Measurements from ENCODE around the gene SMARCA2. TPM values are rescaled to one million over a fixed set of nuclear protein-coding genes. Genes with fewer than 3 reads are reported as not detected.

SMARCA2 gene
- total RNA-seq, 1 donor from 2014 or later = 19.7 TPM

DNA sequence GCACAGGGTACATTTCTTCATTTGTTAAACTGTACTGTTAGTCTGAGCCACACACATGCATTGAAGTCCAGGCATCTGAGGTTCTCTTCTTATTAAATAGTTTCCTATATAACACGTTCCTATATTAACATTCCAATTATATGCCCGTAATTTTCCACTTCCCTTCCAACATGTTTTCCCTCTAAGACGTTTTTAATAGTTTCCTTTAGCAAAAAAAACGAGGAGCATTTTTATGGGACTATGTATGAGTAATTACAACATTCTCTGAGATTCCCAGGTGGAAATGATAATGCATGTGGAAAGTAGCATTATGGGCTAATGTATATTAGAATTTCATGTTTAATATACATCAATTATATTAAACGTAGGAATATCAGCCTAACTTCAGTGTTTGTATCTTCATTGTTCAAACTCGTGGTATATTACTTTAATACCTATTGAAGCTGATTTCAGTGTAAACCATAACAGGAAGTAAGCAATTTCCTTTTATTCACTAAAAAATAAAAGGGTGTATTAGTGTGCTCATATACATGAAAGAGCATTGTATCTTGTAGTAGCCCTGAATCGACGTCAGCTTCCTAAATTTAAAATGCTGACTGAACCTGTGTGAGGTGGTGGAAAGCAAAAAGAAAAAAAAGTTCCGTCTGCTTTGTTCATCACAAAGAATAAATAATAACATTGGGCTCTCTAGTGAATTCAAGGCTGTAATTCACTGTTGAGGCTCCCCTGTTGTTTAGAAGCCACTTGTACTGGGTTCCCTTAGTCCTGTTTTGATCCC, 11.3 kb downstream of the SMARCA2 start:
- no peak for FAIRE-seq
- peaks cover 2% of the 10 kb centered on the region for H3K36me3 ChIP-seq (ENCODE audit: control insufficient read depth, insufficient read depth, low read length)
- no peak overlapping the region for H3K4me3 ChIP-seq (ENCODE audit: low read depth, low read length)
- DNase-seq (ENCODE audit: low read depth) = no peak
- H3K27me3 ChIP-seq (ENCODE audit: control insufficient read depth, insufficient read depth, low read length) = no peaks in the 10 kb centered on the region
- TF ChIP-seq, protein P1, sequence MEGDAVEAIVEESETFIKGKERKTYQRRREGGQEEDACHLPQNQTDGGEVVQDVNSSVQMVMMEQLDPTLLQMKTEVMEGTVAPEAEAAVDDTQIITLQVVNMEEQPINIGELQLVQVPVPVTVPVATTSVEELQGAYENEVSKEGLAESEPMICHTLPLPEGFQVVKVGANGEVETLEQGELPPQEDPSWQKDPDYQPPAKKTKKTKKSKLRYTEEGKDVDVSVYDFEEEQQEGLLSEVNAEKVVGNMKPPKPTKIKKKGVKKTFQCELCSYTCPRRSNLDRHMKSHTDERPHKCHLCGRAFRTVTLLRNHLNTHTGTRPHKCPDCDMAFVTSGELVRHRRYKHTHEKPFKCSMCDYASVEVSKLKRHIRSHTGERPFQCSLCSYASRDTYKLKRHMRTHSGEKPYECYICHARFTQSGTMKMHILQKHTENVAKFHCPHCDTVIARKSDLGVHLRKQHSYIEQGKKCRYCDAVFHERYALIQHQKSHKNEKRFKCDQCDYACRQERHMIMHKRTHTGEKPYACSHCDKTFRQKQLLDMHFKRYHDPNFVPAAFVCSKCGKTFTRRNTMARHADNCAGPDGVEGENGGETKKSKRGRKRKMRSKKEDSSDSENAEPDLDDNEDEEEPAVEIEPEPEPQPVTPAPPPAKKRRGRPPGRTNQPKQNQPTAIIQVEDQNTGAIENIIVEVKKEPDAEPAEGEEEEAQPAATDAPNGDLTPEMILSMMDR (IDR thresholded peaks at IDR 0.05; ENCODE audit: insufficient read depth, low read length, severe bottlenecking) = no peak

DNA sequence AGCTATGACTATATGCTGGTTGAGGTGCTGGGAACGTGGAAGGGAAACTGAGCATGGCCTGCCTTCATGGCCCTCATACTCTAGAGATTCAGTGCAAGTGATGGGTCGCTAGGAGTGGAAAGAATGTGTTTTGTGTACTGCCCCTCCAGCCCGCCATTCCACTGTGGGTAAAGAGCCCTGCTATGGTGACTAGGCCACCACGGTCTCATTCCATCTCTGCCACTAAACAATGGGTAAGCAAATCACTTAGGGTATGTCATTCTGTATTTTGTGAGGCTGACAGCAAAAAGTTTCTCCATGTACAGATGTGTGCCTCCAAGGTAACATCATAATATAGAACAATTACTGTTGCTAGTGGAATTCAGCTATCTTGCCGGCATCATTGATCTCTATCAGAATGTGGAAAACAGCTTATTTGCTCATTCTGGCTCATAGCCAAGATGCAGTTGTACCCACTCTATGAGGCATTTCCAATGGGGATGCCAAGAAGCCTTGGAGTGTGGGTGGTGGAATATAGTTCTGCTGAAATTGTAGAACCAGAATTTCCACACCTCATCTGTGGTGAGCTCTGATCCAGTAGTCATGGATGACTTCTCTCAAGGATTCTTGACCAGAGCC, 12.5 kb downstream of the SMARCA2 start:
- TF ChIP-seq, protein P1 (IDR thresholded peaks at IDR 0.05; ENCODE audit: insufficient read depth, low read length, severe bottlenecking) = no peak
- Histone ChIP-seq H3K4me3 (ENCODE audit: low read depth, low read length) (no peak overlapping the region), H3K27me3 (ENCODE audit: control insufficient read depth, insufficient read depth, low read length) (no peaks in the 10 kb centered on the region), H3K36me3 (ENCODE audit: control insufficient read depth, insufficient read depth, low read length) (peaks cover 2% of the 10 kb centered on the region)
- FAIRE-seq (no peak), DNase-seq (ENCODE audit: low read depth) (no peak)

DNA sequence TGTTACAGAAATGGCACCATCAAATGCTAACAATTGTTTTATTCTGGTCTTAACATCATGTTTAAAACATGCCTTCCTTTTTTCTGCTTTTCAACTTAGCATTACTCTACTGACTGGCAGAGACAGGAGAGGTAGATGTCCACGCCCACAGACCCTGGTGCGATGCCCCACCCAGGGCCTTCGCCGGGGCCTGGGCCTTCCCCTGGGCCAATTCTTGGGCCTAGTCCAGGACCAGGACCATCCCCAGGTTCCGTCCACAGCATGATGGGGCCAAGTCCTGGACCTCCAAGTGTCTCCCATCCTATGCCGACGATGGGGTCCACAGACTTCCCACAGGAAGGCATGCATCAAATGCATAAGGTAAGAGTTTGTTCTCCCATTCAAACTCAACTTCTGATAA, 13.7 kb downstream of the SMARCA2 start:
- Histone ChIP-seq H3K27me3 (ENCODE audit: control insufficient read depth, insufficient read depth, low read length) (no peaks in the 10 kb centered on the region), H3K4me3 (ENCODE audit: low read depth, low read length) (no peak overlapping the region), H3K36me3 (ENCODE audit: control insufficient read depth, insufficient read depth, low read length) (peaks cover 6% of the 10 kb centered on the region)
- FAIRE-seq (no peak), DNase-seq (ENCODE audit: low read depth) (no peak)
- TF ChIP-seq, protein P1 (IDR thresholded peaks at IDR 0.05; ENCODE audit: insufficient read depth, low read length, severe bottlenecking) = no peak

DNA sequence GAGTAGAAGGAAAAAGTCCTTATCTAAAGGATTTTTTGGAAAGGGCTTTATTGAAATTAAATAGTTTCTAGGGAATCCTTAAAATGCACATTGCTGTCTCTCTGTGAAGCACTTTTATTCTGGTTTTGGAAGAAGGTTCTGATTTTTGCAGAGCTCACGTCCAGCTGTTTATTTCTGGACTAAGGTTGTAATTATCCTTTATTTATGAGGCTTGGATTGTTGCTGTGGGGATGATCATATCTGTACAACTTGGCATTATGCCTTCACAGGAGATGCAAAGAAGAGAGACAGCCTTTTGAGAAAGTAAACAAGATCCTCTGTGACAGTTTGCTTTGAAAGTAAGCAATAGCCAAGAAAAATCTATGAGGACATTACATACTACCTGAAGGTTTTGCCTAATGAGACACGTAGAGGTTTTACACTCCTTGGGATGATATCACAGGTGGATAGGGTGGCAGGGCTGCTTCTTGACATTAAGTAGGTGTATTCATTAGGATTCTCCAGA, 14.6 kb downstream of the SMARCA2 start:
- FAIRE-seq (no peak), DNase-seq (ENCODE audit: low read depth) (no peak)
- H3K27me3 ChIP-seq (ENCODE audit: control insufficient read depth, insufficient read depth, low read length) = no peaks in the 10 kb centered on the region
- TF ChIP-seq, protein P1 (IDR thresholded peaks at IDR 0.05; ENCODE audit: insufficient read depth, low read length, severe bottlenecking) = no peak
- H3K36me3 ChIP-seq (ENCODE audit: control insufficient read depth, insufficient read depth, low read length) = peaks cover 6% of the 10 kb centered on the region
- no peak overlapping the region for H3K4me3 ChIP-seq (ENCODE audit: low read depth, low read length)

DNA sequence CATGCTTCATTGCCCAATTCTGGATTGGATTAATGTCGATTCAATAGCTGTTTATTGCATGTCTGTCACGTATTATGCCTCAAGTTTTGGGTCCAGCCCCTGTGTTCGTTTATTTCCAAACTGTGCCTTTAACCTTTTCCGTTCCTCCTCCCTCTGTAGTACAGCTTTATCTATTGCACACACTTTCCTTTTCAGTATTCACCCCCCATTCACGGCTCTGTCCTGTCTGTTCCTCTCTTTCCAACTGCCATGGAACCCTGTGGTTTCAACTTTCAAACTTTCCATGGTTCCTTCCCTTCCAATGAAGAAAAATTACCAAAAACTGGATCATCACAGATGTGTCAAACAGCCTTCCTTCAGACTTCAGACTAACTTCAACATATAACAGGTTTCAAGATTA, 17.1 kb downstream of the SMARCA2 start:
- peaks cover 6% of the 10 kb centered on the region for H3K36me3 ChIP-seq (ENCODE audit: control insufficient read depth, insufficient read depth, low read length)
- TF ChIP-seq, protein P1 (IDR thresholded peaks at IDR 0.05; ENCODE audit: insufficient read depth, low read length, severe bottlenecking) = no peak
- DNase-seq (ENCODE audit: low read depth) (no peak), FAIRE-seq (peak; percentile 40)
- no peak overlapping the region for H3K4me3 ChIP-seq (ENCODE audit: low read depth, low read length)
- H3K27me3 ChIP-seq (ENCODE audit: control insufficient read depth, insufficient read depth, low read length) = no peaks in the 10 kb centered on the region
